GM13976 (cell line): Measurements from ENCODE around the gene LGALS14.

ENCODE experiments used
- DNase-seq: peaks from one replicate; pipeline ENCODE4 v3.0.0; 2012; ENCODE audit warnings: low spot score
- in situ Hi-C: fragments of 300-500 bp; cut with MboI; formaldehyde crosslinking; loops from one replicate; pipeline ENCODE4 v1.12.0; 2022; ENCODE audit warnings: low sequenced_read_pairs, mixed read lengths, inconsistent platforms; ENCODE audit not compliant: unreplicated experiment
- TF ChIP-seq, protein P1 (sequence below): IDR thresholded peaks from 2 replicates; pipeline ENCODE4 v1.5.1; 2012; ENCODE audit warnings: borderline replicate concordance, mild to moderate bottlenecking; ENCODE audit not compliant: insufficient read depth; ENCODE audit errors: extremely low read depth, missing control alignments, control extremely low read depth

Gene LGALS14

DNA sequence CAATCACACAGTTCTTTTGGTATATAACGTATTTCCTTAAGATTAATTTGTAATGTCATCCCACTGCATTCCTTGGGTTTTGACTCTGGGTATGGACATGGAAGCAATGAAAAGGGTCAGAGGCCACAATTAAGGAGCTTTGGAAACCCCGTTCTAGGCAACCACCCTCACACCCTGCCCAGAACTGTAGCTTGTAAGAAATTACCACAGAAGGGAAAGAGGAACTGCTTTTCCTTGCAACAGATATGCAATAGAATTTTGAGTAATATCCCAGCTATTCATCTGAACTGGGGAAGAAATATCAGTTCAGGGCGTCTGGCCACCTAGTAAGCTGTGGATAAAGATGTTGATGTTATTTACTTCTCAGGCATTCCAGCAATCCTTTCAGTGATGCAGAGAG lies 34.5 kb downstream of the LGALS14 start:
- TF ChIP-seq, protein P1, sequence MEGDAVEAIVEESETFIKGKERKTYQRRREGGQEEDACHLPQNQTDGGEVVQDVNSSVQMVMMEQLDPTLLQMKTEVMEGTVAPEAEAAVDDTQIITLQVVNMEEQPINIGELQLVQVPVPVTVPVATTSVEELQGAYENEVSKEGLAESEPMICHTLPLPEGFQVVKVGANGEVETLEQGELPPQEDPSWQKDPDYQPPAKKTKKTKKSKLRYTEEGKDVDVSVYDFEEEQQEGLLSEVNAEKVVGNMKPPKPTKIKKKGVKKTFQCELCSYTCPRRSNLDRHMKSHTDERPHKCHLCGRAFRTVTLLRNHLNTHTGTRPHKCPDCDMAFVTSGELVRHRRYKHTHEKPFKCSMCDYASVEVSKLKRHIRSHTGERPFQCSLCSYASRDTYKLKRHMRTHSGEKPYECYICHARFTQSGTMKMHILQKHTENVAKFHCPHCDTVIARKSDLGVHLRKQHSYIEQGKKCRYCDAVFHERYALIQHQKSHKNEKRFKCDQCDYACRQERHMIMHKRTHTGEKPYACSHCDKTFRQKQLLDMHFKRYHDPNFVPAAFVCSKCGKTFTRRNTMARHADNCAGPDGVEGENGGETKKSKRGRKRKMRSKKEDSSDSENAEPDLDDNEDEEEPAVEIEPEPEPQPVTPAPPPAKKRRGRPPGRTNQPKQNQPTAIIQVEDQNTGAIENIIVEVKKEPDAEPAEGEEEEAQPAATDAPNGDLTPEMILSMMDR: no peak
- in situ Hi-C loops: no loop called here
- DNase-seq: no peak

DNA sequence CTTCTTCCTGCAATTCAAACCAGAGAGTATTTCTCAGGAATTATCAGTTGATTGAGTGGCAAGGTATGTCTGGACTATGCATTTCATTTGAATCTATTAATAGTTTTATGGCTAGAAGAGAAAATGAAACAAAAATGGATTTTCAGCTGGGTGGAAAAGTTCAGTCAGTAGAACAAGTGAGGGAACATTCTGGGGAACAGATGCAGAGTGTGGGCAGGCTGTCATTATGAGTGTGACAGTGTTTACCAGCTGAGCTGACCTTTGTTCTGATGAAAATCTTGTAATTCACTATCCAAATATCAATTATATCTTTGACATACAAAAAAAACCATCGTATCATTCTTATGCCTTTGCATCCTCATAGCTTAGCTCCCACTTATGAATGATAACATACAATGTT lies 36.1 kb downstream of the LGALS14 start:
- TF ChIP-seq, protein P1: no peak
- DNase-seq: no peak
- in situ Hi-C loops: no loop called here

DNA sequence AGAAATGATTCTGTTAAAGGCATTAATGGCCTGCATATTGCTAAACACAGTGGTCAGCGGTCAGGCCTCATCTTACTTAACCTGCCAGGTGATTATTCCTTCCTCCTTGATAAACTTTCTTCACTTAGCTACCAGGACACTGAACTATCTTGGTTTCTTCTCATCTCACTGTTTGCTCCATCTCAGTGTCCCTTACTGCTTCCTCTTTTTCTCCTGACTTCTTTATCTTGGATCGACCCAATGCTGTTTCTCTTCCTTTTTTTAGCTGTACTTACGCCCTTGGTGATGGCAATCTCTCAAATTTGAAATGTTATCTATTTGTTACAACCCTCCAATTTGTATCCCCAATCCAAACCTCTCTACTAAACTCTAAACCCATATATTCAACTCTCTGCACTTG lies 41.4 kb downstream of the LGALS14 start:
- in situ Hi-C loops: no loop called here
- no peak for DNase-seq

DNA sequence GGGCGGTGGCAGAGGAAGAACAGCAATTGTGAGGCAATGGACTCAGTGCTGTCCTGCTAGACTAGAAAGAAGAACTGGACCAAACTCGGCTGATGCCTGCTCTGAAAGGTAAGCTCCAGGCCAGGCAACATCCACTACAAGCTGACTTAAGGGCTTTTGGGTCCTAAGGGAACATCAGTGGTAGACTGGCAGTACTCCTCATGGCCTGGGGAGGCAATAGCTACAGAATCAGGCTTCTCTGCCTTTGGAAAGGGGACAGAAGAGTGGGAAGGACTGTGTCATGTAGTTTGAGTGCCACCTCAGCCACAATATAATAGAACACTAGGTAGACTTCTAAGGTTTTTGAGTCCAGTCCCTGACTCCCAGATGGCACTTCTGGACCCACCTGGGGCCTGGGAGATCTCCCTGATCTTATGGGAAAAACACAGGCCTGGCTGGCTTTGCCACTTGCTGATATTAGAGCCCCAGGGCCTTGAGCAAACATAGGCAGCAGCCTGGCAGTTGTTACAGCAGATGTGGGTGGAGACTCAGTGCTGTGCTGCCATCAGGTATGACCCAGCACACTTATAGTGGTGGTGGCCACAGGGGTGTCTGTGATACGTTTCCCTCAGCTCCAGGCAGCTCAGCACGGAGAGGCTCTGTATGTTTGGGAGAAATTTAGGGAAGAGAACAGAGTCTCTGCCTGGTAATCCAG lies 42.7 kb downstream of the LGALS14 start:
- TF ChIP-seq, protein P1: no peak
- no peak for DNase-seq
- in situ Hi-C loops: no loop called here

More for the DNA sequence above, 41.4 kb downstream of the LGALS14 start:
- TF ChIP-seq, protein P1: no peak

DNA sequence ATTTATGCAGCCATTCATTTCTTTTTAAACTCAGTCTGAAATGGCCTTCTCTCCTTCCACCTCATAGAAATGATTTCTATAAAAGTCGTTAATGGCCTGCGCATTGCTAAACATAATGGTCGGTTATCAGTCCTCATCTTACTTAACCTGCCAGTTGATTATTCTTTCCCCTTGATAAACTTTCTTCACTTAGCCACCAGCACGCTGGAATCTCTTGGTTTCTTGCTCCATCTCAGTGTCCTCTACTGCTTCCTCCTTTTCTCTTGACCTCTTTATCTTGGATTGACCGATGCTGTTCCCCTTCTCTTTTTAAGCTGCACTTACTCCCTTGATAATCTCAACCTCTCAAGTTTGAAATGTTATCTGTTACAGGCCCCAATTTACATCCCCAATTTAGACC lies 45.7 kb downstream of the LGALS14 start:
- TF ChIP-seq, protein P1: no peak
- in situ Hi-C loops: no loop called here
- DNase-seq: no peak

DNA sequence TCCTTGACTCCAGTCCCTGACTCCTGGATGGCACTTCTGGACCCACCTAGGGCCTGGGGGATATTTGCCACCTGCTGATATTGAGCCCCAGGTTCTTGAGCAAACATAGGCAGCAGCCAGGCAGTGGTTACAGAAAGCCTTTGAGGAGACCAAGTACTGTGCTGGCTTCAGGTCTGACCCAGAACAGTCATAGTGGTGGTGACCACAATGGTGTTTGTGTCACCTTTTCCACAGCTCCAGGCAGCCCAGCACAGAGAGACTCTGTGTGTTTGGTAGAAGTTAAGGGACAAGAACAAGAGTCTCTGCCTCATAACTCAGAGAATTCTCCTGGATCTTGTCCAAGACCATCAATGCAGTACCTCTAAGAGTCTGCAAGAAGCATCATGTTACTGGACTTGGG lies 48.1 kb downstream of the LGALS14 start:
- TF ChIP-seq, protein P1: no peak
- DNase-seq: no peak
- in situ Hi-C loops: no loop called here
